Ovary (tissue), 3 donors: Measurements from ENCODE around the gene PANK4.
"Not testable (repeated sequence)": the region's sequence is repeated elsewhere in the genome, so short reads cannot be mapped to it uniquely, and the experiment has no call there.

Source experiments
- CTCF ChIP-seq, 3 donors: fragments of 450-650 bp in 2 of 3; fragments of 200-600 bp in 1 of 3; IDR thresholded peaks; one replicate each; pipeline versions ENCODE4 v1.5.1 to v1.8.0; 2016 to 2022; ENCODE audit warnings: antibody characterized with exemption in 3 of 3, mild to moderate bottlenecking in 1 of 3
- EP300 ChIP-seq: sonication (generic); formaldehyde crosslinking; IDR thresholded peaks from one replicate; pipeline ENCODE4 v1.6.1; 2017; ENCODE audit warnings: antibody characterized with exemption
- donor health status: DM: no; HTN: no; CAD: no.

- not testable (repeated sequence) for TF ChIP-seq CTCF (IDR thresholded peaks at IDR 0.05); EP300
Measured at GRCh38 chr1:2550309-2550861, 24.0 kb upstream of the PANK4 start.
